Hepatocyte (in vitro differentiated cells): ENCODE results near the gene EBF4.

Source experiments
- EZH2 ChIP-seq: fragments of 200-600 bp; sonication (generic); IDR thresholded peaks from 2 replicates; pipeline ENCODE4 v1.6.1; 2016; ENCODE audit warnings: antibody characterized with exemption, mild to moderate bottlenecking, borderline replicate concordance
- EZH2phosphoT487 ChIP-seq: fragments of 200-600 bp; sonication (generic); IDR thresholded peaks from one replicate; pipeline ENCODE4 v1.6.1; 2018; ENCODE audit warnings: antibody characterized with exemption, mild to moderate bottlenecking, low read depth, moderate library complexity; ENCODE audit not compliant: unreplicated experiment, severe bottlenecking
- TF ChIP-seq, protein P1 (sequence below): fragments of 200-600 bp; sonication (generic); IDR thresholded peaks from 2 replicates; pipeline ENCODE4 v1.5.1; 2016; ENCODE audit warnings: antibody characterized with exemption, mild to moderate bottlenecking; ENCODE audit not compliant: poor library complexity

DNA sequence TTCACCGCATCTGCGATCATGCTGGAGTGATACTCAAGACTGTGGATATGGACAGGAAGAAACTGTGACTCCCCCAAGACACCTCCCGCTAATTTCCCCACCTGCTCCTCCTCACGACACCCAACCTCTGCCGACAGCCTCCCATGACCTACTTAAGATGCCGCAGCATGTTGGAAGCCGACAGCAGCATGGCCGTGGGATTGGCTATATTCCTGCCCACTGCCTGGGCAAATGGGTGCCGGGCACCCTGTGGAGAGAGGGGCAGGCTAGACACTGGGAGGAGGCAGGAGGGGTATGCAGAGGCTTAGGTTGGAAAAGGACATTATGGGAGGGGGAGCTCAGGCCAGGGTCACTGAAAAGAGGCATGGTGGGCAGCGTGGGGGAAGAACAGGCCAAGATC lies 33.0 kb upstream of the EBF4 start:
- TF ChIP-seq, protein P1, sequence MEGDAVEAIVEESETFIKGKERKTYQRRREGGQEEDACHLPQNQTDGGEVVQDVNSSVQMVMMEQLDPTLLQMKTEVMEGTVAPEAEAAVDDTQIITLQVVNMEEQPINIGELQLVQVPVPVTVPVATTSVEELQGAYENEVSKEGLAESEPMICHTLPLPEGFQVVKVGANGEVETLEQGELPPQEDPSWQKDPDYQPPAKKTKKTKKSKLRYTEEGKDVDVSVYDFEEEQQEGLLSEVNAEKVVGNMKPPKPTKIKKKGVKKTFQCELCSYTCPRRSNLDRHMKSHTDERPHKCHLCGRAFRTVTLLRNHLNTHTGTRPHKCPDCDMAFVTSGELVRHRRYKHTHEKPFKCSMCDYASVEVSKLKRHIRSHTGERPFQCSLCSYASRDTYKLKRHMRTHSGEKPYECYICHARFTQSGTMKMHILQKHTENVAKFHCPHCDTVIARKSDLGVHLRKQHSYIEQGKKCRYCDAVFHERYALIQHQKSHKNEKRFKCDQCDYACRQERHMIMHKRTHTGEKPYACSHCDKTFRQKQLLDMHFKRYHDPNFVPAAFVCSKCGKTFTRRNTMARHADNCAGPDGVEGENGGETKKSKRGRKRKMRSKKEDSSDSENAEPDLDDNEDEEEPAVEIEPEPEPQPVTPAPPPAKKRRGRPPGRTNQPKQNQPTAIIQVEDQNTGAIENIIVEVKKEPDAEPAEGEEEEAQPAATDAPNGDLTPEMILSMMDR, result no peak
- TF ChIP-seq EZH2phosphoT487 (no peak), EZH2 (no peak)
